Transverse colon (tissue), 4 donors: ENCODE results near the gene HMGCS1.

Source experiments
- EP300 ChIP-seq: sonication (generic); formaldehyde crosslinking; IDR thresholded peaks from one replicate; pipeline ENCODE4 v1.6.1; 2017; ENCODE audit warnings: antibody characterized with exemption, low read depth
- POLR2A ChIP-seq: fragments of 450-650 bp; IDR thresholded peaks from one replicate; pipeline ENCODE4 v1.6.1; 2016; ENCODE audit warnings: antibody characterized with exemption, mild to moderate bottlenecking, moderate library complexity
- POLR2AphosphoS5 ChIP-seq, 3 donors: sonication (generic); formaldehyde crosslinking; IDR thresholded peaks; one replicate each; pipeline ENCODE4 v1.6.1; 2016; ENCODE audit warnings: antibody characterized with exemption in 3 of 3
- TF ChIP-seq, protein P1 (sequence below), 5 experiments: fragments of 200-600 bp in 3 of 5; fragments of 450-650 bp in 2 of 5; sonication (generic) in 3 of 5; IDR thresholded peaks; 1 replicate in 2 of 5; 2 replicates in 3 of 5; pipeline ENCODE4 v1.5.1; 2016 to 2017; ENCODE audit warnings: antibody characterized with exemption in 5 of 5, inconsistent platforms in 3 of 5, mild to moderate bottlenecking in 2 of 5, moderate library complexity in 1 of 5

DNA sequence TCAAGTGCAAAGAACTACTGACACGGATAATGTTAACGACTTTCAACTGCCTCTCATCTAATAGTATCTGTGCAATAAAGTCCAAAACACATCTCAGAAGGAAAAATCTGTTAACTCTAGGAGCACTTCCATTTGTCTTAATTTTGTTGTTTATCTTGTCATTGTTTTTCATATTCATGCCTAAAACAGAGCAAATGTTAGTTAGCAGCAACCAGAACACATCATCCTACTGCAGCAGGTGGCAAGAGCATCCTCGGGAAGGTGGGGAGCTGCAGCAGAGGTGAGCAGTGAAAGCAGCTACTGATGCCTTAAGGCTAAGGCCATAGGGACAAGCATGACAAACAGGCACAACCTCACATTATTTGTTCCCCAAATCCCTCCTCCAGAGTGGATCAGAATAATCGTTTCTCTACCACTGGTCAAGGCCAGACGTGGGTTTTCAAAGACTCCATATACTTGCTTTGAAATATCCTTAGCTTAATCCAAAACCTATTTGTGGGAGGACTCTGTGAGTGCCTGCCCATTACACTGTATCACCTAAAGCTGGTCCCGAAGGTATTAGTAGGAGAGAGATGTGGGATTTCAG lies 1.0 kb downstream of the HMGCS1 start:
- TF ChIP-seq, protein P1, sequence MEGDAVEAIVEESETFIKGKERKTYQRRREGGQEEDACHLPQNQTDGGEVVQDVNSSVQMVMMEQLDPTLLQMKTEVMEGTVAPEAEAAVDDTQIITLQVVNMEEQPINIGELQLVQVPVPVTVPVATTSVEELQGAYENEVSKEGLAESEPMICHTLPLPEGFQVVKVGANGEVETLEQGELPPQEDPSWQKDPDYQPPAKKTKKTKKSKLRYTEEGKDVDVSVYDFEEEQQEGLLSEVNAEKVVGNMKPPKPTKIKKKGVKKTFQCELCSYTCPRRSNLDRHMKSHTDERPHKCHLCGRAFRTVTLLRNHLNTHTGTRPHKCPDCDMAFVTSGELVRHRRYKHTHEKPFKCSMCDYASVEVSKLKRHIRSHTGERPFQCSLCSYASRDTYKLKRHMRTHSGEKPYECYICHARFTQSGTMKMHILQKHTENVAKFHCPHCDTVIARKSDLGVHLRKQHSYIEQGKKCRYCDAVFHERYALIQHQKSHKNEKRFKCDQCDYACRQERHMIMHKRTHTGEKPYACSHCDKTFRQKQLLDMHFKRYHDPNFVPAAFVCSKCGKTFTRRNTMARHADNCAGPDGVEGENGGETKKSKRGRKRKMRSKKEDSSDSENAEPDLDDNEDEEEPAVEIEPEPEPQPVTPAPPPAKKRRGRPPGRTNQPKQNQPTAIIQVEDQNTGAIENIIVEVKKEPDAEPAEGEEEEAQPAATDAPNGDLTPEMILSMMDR (IDR thresholded peaks at IDR 0.05) = no peak
- TF ChIP-seq POLR2AphosphoS5 (IDR thresholded peaks at IDR 0.05) = no peak
- TF ChIP-seq POLR2A = no peak
- no peak for TF ChIP-seq EP300
